ENCODE results near the gene GTF2F1. TPM values are rescaled to one million over a fixed set of nuclear protein-coding genes. Genes with fewer than 3 reads are reported as not detected.

The GTF2F1 gene
- total RNA-seq, 1 donor from 2014 or later = 62.9 TPM

- Mint-ChIP-seq H3K36me3 (ENCODE audit: low read depth) (peaks cover 20% of the 10 kb centered on the region), H3K4me3 (peak overlapping the region; percentile 98), H3K27me3 (ENCODE audit: insufficient read depth) (no peaks in the 10 kb centered on the region), H3K27ac (peak overlapping the region; percentile 97), H3K9me3 (no peaks in the 10 kb centered on the region), H3K4me1 (ENCODE audit: low read depth) (peaks cover 29% of the 10 kb centered on the region)
- no peak for DNase-seq (ENCODE audit: low spot score)
- intact Hi-C loops (cut with micrococcal nuclease) = loop anchor here (1.0 to 2.0 kb wide), 6 partner anchors 21 to 469 kb away; partner anchors contain the start of gene CLPP
These were observed 1.0 kb upstream of the GTF2F1 start for GRCh38 chr19:6393983-6394412.

DNA sequence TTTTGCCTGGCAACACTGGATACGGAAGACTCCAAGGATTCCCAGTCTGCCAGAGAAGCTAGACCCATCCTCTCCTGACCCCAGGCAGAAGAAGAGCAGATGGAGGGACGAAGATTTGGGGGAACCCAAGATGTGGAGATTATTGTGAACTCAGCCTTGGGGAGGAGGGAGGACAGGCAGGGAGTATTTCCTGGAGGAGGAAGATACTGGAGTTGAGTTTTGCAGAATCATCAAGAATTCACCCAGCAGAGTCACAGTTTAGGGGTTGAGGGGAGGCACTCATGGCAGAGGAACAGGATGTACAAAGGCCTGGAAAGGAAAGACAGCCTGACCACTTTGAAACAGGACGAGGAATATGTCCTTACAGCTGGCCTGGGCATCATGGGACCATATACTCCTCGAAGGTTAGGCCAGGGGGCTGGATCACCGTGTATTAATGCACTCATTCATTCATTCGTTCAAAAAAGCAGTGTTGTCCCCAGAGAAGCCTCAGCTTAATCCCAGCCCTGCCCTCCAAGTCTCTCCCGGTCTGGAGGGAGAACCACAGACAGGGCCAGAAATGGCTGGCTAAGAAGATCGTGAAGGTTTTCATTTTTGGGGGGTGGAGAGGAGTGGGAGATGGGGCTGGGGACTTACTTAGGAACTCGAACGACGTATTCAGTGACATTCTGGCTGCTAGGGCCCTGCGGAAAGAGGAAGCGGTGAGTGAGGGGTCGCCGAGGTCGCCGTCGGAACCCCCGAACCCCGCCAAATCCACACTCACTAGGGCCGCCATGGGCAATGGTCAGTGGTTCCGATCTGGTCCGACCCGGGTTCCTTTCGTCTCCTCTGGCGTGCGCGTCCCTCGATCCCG, 517 bp downstream of the GTF2F1 start:
- no peak for DNase-seq (ENCODE audit: low spot score)
- Mint-ChIP-seq H3K4me1 (ENCODE audit: low read depth) (peaks cover 29% of the 10 kb centered on the region), H3K4me3 (peak overlapping the region; percentile 98), H3K9me3 (no peaks in the 10 kb centered on the region), H3K36me3 (ENCODE audit: low read depth) (peaks cover 27% of the 10 kb centered on the region), H3K27ac (peak overlapping the region; percentile 97), H3K27me3 (ENCODE audit: insufficient read depth) (no peaks in the 10 kb centered on the region)
- intact Hi-C loops (cut with micrococcal nuclease) = loop anchor here (1.0 to 2.0 kb wide), 7 partner anchors 19 to 471 kb away; partner anchors contain the start of gene CLPP

DNA sequence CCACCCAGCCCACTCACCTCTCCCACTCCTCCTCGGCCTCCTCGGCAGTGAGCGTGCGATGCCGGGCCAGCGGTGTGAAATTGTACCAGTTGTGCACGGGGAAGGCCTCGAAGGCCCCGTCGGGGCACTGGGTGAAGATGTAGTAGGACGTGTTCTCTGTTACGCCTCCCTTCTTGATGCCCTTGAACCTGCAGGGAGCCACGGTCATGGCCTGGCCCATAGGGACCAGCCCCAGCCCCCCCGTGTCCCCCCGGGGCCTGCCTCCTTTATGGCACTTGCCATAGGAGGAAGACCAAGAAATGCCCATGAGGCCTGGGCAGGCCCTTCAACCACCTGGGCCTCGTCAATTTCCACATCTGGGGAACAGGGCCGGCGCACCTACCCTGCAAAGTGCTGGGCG, 5.6 kb downstream of the GTF2F1 start:
- Mint-ChIP-seq H3K9me3 (no peaks in the 10 kb centered on the region), H3K27me3 (ENCODE audit: insufficient read depth) (no peaks in the 10 kb centered on the region), H3K27ac (no peak overlapping the region), H3K4me3 (no peak overlapping the region), H3K36me3 (ENCODE audit: low read depth) (peaks cover 45% of the 10 kb centered on the region), H3K4me1 (ENCODE audit: low read depth) (peaks cover 14% of the 10 kb centered on the region)
- DNase-seq (ENCODE audit: low spot score) = no peak
- intact Hi-C loops (cut with micrococcal nuclease) = no loop called here

DNA sequence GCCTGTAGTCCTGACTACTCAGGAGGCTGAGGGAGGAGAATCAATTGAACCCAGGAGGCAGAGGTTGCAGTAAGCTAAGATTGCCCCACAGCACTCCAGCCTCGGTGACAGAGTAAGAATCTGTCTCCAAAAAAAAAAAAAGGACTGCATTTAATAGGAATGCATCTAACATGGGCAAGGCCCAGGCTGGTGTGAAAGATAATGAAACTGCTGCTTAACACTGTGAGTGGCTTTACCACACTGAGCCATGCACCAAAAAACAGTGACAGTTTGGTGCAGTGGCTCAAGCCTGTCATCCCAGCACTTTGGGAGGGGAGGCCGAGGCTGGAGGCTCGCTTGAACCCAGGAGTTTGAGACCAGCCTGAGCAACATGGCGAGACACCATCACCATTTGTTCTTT, 8.6 kb downstream of the GTF2F1 start:
- H3K27me3 Mint-ChIP-seq (ENCODE audit: insufficient read depth) = no peaks in the 10 kb centered on the region
- H3K36me3 Mint-ChIP-seq (ENCODE audit: low read depth) = peaks cover 51% of the 10 kb centered on the region
- H3K4me1 Mint-ChIP-seq (ENCODE audit: low read depth) = no peaks in the 10 kb centered on the region
- H3K27ac Mint-ChIP-seq = no peak overlapping the region
- intact Hi-C loops (cut with micrococcal nuclease) = no loop called here
- H3K9me3 Mint-ChIP-seq = no peaks in the 10 kb centered on the region
- no peak for DNase-seq (ENCODE audit: low spot score)
- H3K4me3 Mint-ChIP-seq = no peak overlapping the region

GRCh38 chr19:6383188-6383587, 9.8 kb downstream of the GTF2F1 start:
- Mint-ChIP-seq H3K9me3 (no peaks in the 10 kb centered on the region), H3K27ac (no peak overlapping the region), H3K36me3 (ENCODE audit: low read depth) (peaks cover 51% of the 10 kb centered on the region), H3K4me3 (no peak overlapping the region), H3K4me1 (ENCODE audit: low read depth) (no peaks in the 10 kb centered on the region), H3K27me3 (ENCODE audit: insufficient read depth) (no peaks in the 10 kb centered on the region)
- DNase-seq (ENCODE audit: low spot score) = no peak
- intact Hi-C loops (cut with micrococcal nuclease) = no loop called here

DNA sequence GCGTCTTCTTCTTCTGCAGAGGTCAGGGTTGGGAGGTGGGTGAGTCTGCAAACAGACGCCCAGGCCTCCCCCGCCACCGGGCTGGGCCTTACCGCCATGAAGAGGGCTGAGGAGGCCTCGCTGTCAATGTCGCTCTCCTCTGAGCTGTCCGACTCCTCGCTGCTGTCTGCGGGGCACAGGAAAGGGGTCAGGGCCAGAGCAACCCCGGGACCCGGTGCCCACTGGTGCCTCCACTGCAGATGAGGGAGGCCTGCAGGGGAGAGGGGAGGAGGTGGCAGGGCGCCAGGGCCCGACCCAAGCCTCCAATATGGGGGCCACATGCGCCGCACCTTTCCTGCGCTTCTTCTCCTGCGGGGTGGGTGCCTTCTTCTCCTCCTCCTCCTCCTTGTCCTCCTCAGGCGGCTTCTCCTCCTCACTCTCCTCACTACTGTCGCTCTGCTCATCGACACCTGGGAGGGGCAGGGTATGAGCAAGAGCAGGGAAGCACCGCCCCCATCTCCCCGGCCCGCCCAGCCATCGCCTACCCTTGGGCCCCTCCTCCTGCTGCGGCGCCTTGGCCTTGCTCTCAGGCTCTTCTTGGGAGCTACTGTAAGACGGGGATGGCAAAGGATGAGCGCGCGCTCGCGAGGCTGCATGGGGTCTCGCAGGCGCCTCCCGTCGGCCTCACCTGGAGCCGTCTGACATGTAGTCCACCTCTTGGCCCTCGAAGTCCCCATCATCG, 11.8 kb downstream of the GTF2F1 start:
- Mint-ChIP-seq H3K36me3 (ENCODE audit: low read depth) (peaks cover 42% of the 10 kb centered on the region), H3K9me3 (no peaks in the 10 kb centered on the region), H3K4me3 (no peak overlapping the region), H3K27ac (no peak overlapping the region), H3K4me1 (ENCODE audit: low read depth) (no peaks in the 10 kb centered on the region), H3K27me3 (ENCODE audit: insufficient read depth) (no peaks in the 10 kb centered on the region)
- intact Hi-C loops (cut with micrococcal nuclease) = no loop called here
- DNase-seq (ENCODE audit: low spot score) = no peak

- DNase-seq (ENCODE audit: low spot score) = no peak
- intact Hi-C loops (cut with micrococcal nuclease) = no loop called here
- Mint-ChIP-seq H3K27me3 (ENCODE audit: insufficient read depth) (no peaks in the 10 kb centered on the region), H3K36me3 (ENCODE audit: low read depth) (peaks cover 35% of the 10 kb centered on the region), H3K4me3 (no peak overlapping the region), H3K9me3 (no peaks in the 10 kb centered on the region), H3K4me1 (ENCODE audit: low read depth) (no peaks in the 10 kb centered on the region), H3K27ac (peak overlapping the region; percentile 61)
These were observed 13.2 kb downstream of the GTF2F1 start for GRCh38 chr19:6379744-6380143.

DNA sequence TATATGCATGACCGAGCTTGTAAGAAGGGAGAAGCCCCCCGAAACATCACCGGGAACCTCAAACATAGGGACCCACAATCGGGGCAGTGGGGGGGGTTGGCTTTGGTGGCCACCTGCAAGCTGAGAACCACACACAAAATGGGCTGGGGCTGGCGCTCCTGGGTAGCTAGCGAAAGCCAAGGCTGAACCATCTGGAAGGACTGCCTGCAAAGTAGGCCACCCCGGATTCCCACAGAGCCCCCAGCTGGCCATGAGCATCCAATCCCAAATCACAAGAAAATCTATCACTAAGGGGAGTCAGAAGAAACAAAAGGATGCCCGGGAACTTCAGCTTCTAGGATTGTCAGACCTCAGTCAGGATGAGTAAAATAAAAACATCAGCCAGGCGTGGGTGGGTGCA, 14.5 kb downstream of the GTF2F1 start:
- intact Hi-C loops (cut with micrococcal nuclease) = no loop called here
- Mint-ChIP-seq H3K27me3 (ENCODE audit: insufficient read depth) (no peaks in the 10 kb centered on the region), H3K27ac (no peak overlapping the region), H3K36me3 (ENCODE audit: low read depth) (peaks cover 35% of the 10 kb centered on the region), H3K4me3 (no peak overlapping the region), H3K9me3 (no peaks in the 10 kb centered on the region), H3K4me1 (ENCODE audit: low read depth) (peaks cover 4% of the 10 kb centered on the region)
- DNase-seq (ENCODE audit: low spot score) = no peak

DNA sequence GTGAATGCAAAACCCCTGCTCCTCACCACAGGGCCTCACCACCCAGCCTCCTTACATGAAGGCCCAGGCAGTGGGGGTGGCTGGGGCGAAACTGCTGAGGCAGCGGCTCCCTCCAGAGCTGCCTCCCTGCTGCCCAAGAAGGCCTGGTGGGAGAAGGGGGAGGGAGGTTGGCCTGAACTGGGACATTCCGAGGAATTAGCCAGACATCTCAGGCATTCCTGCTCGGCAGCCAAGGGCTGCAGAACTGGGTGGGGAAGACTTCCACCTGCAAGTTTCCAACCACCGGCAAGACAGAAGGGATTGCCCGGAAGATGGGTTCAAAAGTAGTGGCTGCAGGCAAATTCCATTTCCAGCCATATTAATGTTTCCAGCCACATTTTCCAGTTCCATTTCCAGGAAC, 14.9 kb downstream of the GTF2F1 start:
- H3K36me3 Mint-ChIP-seq (ENCODE audit: low read depth) = peaks cover 30% of the 10 kb centered on the region
- H3K9me3 Mint-ChIP-seq = no peaks in the 10 kb centered on the region
- H3K27ac Mint-ChIP-seq = no peak overlapping the region
- intact Hi-C loops (cut with micrococcal nuclease) = no loop called here
- DNase-seq (ENCODE audit: low spot score) = no peak
- no peak overlapping the region for H3K4me3 Mint-ChIP-seq
- H3K4me1 Mint-ChIP-seq (ENCODE audit: low read depth) = peaks cover 5% of the 10 kb centered on the region
- no peaks in the 10 kb centered on the region for H3K27me3 Mint-ChIP-seq (ENCODE audit: insufficient read depth)

DNA sequence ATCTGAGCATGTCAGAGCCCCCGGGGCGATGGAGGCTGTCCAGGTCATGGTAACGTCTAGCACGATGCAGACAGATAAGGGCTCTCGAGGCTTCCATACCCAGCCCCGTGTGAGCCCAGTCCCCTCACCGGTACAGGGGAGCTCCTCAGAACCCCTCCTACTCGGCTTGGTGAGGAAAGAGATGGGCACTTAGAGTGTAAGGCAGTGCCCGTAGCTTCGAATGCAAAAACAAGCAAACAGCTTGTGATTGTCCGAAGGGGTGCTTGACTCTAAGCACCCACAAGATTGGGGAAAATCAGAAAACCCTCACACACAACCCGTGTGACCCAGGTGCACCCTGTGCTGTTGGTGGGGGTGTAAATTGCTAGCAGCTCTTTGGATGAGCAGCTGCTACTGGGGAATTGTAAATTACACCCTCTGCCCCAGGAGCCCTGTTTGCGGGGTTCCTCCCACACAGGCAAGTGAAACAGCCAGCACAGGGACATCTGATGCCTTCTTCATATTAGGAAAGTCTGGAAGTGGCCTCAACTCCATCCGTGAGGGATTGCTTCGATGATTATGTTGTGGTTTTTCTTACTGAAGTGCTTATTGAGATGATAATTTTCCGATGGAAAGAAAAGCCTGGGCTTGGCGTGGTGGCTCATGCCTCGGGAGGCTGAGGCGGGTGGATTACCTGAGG, 16.3 kb downstream of the GTF2F1 start:
- no peak for DNase-seq (ENCODE audit: low spot score)
- Mint-ChIP-seq H3K4me1 (ENCODE audit: low read depth) (peaks cover 11% of the 10 kb centered on the region), H3K4me3 (no peak overlapping the region), H3K36me3 (ENCODE audit: low read depth) (peaks cover 23% of the 10 kb centered on the region), H3K27me3 (ENCODE audit: insufficient read depth) (no peaks in the 10 kb centered on the region), H3K27ac (no peak overlapping the region), H3K9me3 (no peaks in the 10 kb centered on the region)
- intact Hi-C loops (cut with micrococcal nuclease) = no loop called here

DNA sequence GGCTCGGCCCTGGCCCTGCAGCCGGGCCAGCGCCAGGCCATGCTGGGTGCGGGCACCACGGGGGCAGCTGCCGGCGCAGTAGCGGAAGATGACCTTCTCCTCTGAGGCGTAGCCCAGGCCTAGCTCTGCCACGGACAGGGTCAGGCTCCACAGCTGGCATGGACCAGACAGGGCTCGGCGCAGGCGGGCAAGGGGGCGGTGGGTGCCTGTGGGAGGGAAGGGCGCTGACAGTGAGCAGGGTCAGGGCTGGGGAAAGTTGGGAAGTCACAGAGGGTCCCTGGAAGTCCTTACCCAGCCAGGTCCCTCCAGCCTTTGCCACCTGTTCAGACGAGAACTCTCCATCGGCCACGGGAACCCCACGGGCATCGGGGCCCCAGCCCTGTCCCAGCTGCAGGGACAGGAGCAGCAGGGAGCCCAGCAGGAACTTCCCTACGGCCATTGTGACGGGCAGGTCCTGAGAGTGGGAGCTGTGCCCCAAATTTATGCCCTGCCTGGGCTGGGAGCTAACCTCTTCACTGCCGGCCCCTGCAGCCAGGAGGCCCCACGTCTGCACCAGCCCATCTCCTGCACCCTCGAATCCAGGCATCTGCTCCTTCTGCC, 17.5 kb downstream of the GTF2F1 start, which contains the start of gene PSPN:
PSPN (minus strand) TSS at position 523 of the 600 bp plus-strand sequence; CDS start at position 439, 84 bp downstream.
- Mint-ChIP-seq H3K27ac (peak within 1 kb of the TSS; percentile 29), H3K27me3 (ENCODE audit: insufficient read depth) (no peaks in the 10 kb centered on the region), H3K4me3 (no peak within 1 kb of the TSS), H3K36me3 (ENCODE audit: low read depth) (peaks cover 14% of the 10 kb centered on the region), H3K9me3 (no peaks in the 10 kb centered on the region), H3K4me1 (ENCODE audit: low read depth) (peaks cover 11% of the 10 kb centered on the region)
- intact Hi-C loops (cut with micrococcal nuclease) = no loop called here
- no peak for DNase-seq (ENCODE audit: low spot score)

GRCh38 chr19:6374711-6375410, 18.1 kb downstream of the GTF2F1 start:
- H3K36me3 Mint-ChIP-seq (ENCODE audit: low read depth) = peaks cover 8% of the 10 kb centered on the region
- intact Hi-C loops (cut with micrococcal nuclease) = no loop called here

More at GRCh38 chr19:6374711-6375410, 18.1 kb downstream of the GTF2F1 start:
- Mint-ChIP-seq H3K4me3 (no peak overlapping the region), H3K9me3 (no peaks in the 10 kb centered on the region), H3K4me1 (ENCODE audit: low read depth) (peaks cover 11% of the 10 kb centered on the region), H3K27me3 (ENCODE audit: insufficient read depth) (no peaks in the 10 kb centered on the region), H3K27ac (peak overlapping the region; percentile 29)
- DNase-seq (ENCODE audit: low spot score) = no peak

Measured in activated T-helper 1 cell treated with anti-CD3 and anti-CD28 coated beads, Interleukin-12 subunit alpha, Interleukin-12 subunit beta, Interleukin-2, Interleukin-4 antibody, amounts not matched to agents 30 ng/mL and 10 ng/mL and 1 ng/mL, durations not matched to agents 14 hours and 24 hours and 36 hours (primary cell).